ENCODE data around the gene PLK3. TPM values are rescaled to one million over a fixed set of nuclear protein-coding genes. Genes with fewer than 3 reads are reported as not detected.

The PLK3 gene
- total and polyA plus RNA-seq, 2 donors (not counting 3 experiments of a cell fraction or from before 2014, with no cell fraction given): 55.0 to 66.7 TPM

GRCh38 chr1:44827197-44828002, 27.2 kb downstream of the PLK3 start:
- no peak overlapping the region for H3K4me3 ChIP-seq (replicated peaks in 1 of 3; ENCODE audit: insufficient read depth in 1 of 3, low read depth in 1 of 3, low read length in 3 of 3)
- no peaks in the 10 kb centered on the region for H4K20me1 ChIP-seq (replicated peaks; ENCODE audit: control insufficient read depth, extremely low read depth, insufficient read depth, low read length)
- CTCF ChIA-PET: interaction anchor here (0.6 to 0.7 kb wide), 2 partner anchors 34 to 37 kb away, joined by 3 read pairs; no protein-coding TSS in a partner anchor
- BruUV-seq (replicated peaks): no TSS peak
- FAIRE-seq (no peak), DNase-seq (ENCODE audit: low read depth, low spot score) (no peak)
- H3K4me2 ChIP-seq (ENCODE audit: insufficient read depth, low read length): no peak overlapping the region
- no peaks in the 10 kb centered on the region for H3K79me2 ChIP-seq (ENCODE audit: control insufficient read depth, insufficient read depth, low read length)
- no peak for TF ChIP-seq POLR2AphosphoS5 (IDR thresholded peaks at IDR 0.05; ENCODE audit: insufficient read depth, low read depth, low read length)
- no peak for TF ChIP-seq MAX (IDR thresholded peaks at IDR 0.05; ENCODE audit: insufficient read depth, insufficient read length)
- no peak for TF ChIP-seq CTCF (IDR thresholded peaks at IDR 0.05; ENCODE audit: extremely low read depth in 1 of 2, insufficient read depth in 1 of 2, low read depth in 1 of 2, low read length in 2 of 2)
- TF ChIP-seq GATA2 (IDR thresholded peaks at IDR 0.05; ENCODE audit: insufficient read depth, insufficient read length, low read depth, low read length): no peak
- TF ChIP-seq FOS (IDR thresholded peaks at IDR 0.05; ENCODE audit: borderline replicate concordance, insufficient read depth, low read length): no peak
- no peak for TF ChIP-seq POLR2A (IDR thresholded peaks at IDR 0.05; ENCODE audit: low read depth, low read length)
- no peak for TF ChIP-seq MYC (IDR thresholded peaks at IDR 0.05; ENCODE audit: low read depth, low read length)
- no peak for TF ChIP-seq EZH2 (IDR thresholded peaks at IDR 0.05; ENCODE audit: borderline replicate concordance, low read depth, low read length, severe bottlenecking)
- TF ChIP-seq JUN (IDR thresholded peaks at IDR 0.05; ENCODE audit: borderline replicate concordance, insufficient read depth, insufficient read length, low read depth): no peak
- no peaks in the 10 kb centered on the region for H3K27me3 ChIP-seq (ENCODE audit: control insufficient read depth in 2 of 2, insufficient read depth in 2 of 2, low read length in 2 of 2)
- POLR2A ChIA-PET: no interaction called here
- no peaks in the 10 kb centered on the region for H3K36me3 ChIP-seq (ENCODE audit: control insufficient read depth in 2 of 2, extremely low read depth in 1 of 2, insufficient read depth in 2 of 2, low read length in 2 of 2)
- no peak overlapping the region for H3K27ac ChIP-seq (ENCODE audit: insufficient read depth, low read depth, low read length)
- H3K9me3 ChIP-seq (replicated peaks; ENCODE audit: control insufficient read depth, insufficient read depth, low read length): no peaks in the 10 kb centered on the region
- intact Hi-C loops (cut with micrococcal nuclease): no loop called here
- no peak overlapping the region for H3K9ac ChIP-seq (replicated peaks; ENCODE audit: extremely low read depth, insufficient read depth, low read length)
- no peaks in the 10 kb centered on the region for H3K9me1 ChIP-seq (replicated peaks; ENCODE audit: control insufficient read depth, extremely low read depth, insufficient read depth, low read length)
- no peaks in the 10 kb centered on the region for H3K4me1 ChIP-seq (ENCODE audit: control insufficient read depth, extremely low read depth, insufficient read depth, low read length)
- dilution Hi-C loops (cut with MboI; ENCODE audit: extremely low pct_ligation_motif_present, low sequenced_read_pairs): no loop called here
- H2AFZ ChIP-seq (ENCODE audit: low read depth, low read length): no peak overlapping the region
